ENCODE results near the gene LONP2. TPM values are rescaled to one million over a fixed set of nuclear protein-coding genes. Genes with fewer than 3 reads are reported as not detected.

LONP2 gene
- total and polyA plus RNA-seq, 9 of the 15 experiments (the other 6 are each of a cell fraction or from before 2014, with no cell fraction given): 8.1 to 41.2 (median 25.6) TPM

DNA sequence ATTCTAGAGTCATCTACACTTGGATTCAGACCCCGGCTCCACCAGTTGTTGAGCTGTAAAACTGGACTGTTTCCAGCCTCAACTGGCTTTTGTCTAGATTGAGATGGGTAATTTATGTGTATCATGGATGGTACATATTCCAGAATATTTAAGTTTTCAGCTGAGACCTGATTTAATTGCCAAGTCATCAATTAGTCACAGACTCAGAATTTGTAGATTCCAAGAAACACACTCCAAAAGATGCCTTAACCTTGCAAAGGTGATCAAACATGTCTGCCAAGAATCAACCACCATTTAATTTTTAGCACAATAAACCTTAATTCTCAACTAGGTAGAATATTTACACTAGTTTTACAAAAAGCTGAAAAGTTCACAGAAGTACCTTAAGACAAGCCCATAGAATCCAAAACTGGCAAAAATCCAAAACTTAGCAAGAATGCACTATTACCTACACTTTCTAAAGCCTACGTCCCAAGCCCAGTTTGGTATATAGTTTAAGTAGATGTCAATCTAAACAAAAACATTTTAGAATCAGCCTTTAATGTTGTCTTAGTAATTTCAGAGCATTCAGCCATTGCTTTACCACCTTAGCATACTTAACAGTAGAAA is 123.4 kb downstream of the LONP2 start (continued):
- TF ChIP-seq KLF13 (tag; IDR thresholded peaks at IDR 0.05; ENCODE audit: borderline replicate concordance, low read depth) (no peak), ZNF75A (CRISPR knock-in tag; IDR thresholded peaks at IDR 0.05) (no peak), ETV1 (tag; conservative IDR thresholded peaks at IDR 0.05; ENCODE audit: low read depth) (no peak), ZNF133 (CRISPR knock-in tag; IDR thresholded peaks at IDR 0.05) (no peak), ZNF384 (IDR thresholded peaks at IDR 0.05; ENCODE audit: low read depth, low read length) (no peak), ZNF785 (CRISPR knock-in tag; IDR thresholded peaks at IDR 0.05) (no peak), YBX1 (IDR thresholded peaks at IDR 0.05) (no peak), SUPT5H (IDR thresholded peaks at IDR 0.05) (no peak), ZNF316 (IDR thresholded peaks at IDR 0.05) (peak; percentile 98), CREBBP (IDR thresholded peaks at IDR 0.05; ENCODE audit: low read depth, low read length) (no peak), ZFP1 (CRISPR knock-in tag; IDR thresholded peaks at IDR 0.05) (no peak)
- TF ChIP-seq, protein P1, sequence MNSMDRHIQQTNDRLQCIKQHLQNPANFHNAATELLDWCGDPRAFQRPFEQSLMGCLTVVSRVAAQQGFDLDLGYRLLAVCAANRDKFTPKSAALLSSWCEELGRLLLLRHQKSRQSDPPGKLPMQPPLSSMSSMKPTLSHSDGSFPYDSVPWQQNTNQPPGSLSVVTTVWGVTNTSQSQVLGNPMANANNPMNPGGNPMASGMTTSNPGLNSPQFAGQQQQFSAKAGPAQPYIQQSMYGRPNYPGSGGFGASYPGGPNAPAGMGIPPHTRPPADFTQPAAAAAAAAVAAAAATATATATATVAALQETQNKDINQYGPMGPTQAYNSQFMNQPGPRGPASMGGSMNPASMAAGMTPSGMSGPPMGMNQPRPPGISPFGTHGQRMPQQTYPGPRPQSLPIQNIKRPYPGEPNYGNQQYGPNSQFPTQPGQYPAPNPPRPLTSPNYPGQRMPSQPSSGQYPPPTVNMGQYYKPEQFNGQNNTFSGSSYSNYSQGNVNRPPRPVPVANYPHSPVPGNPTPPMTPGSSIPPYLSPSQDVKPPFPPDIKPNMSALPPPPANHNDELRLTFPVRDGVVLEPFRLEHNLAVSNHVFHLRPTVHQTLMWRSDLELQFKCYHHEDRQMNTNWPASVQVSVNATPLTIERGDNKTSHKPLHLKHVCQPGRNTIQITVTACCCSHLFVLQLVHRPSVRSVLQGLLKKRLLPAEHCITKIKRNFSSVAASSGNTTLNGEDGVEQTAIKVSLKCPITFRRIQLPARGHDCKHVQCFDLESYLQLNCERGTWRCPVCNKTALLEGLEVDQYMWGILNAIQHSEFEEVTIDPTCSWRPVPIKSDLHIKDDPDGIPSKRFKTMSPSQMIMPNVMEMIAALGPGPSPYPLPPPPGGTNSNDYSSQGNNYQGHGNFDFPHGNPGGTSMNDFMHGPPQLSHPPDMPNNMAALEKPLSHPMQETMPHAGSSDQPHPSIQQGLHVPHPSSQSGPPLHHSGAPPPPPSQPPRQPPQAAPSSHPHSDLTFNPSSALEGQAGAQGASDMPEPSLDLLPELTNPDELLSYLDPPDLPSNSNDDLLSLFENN (IDR thresholded peaks at IDR 0.05; ENCODE audit: low read depth in 2 of 2, low read length in 2 of 2): no peak
- TF ChIP-seq, protein P2, sequence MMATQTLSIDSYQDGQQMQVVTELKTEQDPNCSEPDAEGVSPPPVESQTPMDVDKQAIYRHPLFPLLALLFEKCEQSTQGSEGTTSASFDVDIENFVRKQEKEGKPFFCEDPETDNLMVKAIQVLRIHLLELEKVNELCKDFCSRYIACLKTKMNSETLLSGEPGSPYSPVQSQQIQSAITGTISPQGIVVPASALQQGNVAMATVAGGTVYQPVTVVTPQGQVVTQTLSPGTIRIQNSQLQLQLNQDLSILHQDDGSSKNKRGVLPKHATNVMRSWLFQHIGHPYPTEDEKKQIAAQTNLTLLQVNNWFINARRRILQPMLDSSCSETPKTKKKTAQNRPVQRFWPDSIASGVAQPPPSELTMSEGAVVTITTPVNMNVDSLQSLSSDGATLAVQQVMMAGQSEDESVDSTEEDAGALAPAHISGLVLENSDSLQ (IDR thresholded peaks at IDR 0.05): no peak
- TF ChIP-seq, protein P3, sequence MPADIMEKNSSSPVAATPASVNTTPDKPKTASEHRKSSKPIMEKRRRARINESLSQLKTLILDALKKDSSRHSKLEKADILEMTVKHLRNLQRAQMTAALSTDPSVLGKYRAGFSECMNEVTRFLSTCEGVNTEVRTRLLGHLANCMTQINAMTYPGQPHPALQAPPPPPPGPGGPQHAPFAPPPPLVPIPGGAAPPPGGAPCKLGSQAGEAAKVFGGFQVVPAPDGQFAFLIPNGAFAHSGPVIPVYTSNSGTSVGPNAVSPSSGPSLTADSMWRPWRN (IDR thresholded peaks at IDR 0.05; ENCODE audit: low read depth): no peak
- TF ChIP-seq, protein P4, sequence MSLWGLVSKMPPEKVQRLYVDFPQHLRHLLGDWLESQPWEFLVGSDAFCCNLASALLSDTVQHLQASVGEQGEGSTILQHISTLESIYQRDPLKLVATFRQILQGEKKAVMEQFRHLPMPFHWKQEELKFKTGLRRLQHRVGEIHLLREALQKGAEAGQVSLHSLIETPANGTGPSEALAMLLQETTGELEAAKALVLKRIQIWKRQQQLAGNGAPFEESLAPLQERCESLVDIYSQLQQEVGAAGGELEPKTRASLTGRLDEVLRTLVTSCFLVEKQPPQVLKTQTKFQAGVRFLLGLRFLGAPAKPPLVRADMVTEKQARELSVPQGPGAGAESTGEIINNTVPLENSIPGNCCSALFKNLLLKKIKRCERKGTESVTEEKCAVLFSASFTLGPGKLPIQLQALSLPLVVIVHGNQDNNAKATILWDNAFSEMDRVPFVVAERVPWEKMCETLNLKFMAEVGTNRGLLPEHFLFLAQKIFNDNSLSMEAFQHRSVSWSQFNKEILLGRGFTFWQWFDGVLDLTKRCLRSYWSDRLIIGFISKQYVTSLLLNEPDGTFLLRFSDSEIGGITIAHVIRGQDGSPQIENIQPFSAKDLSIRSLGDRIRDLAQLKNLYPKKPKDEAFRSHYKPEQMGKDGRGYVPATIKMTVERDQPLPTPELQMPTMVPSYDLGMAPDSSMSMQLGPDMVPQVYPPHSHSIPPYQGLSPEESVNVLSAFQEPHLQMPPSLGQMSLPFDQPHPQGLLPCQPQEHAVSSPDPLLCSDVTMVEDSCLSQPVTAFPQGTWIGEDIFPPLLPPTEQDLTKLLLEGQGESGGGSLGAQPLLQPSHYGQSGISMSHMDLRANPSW (CRISPR knock-in tag; IDR thresholded peaks at IDR 0.05): no peak
- TF ChIP-seq, protein P5, sequence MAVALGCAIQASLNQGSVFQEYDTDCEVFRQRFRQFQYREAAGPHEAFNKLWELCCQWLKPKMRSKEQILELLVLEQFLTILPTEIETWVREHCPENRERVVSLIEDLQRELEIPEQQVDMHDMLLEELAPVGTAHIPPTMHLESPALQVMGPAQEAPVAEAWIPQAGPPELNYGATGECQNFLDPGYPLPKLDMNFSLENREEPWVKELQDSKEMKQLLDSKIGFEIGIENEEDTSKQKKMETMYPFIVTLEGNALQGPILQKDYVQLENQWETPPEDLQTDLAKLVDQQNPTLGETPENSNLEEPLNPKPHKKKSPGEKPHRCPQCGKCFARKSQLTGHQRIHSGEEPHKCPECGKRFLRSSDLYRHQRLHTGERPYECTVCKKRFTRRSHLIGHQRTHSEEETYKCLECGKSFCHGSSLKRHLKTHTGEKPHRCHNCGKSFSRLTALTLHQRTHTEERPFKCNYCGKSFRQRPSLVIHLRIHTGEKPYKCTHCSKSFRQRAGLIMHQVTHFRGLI (CRISPR knock-in tag; IDR thresholded peaks at IDR 0.05): no peak
- TF ChIP-seq, protein P6, sequence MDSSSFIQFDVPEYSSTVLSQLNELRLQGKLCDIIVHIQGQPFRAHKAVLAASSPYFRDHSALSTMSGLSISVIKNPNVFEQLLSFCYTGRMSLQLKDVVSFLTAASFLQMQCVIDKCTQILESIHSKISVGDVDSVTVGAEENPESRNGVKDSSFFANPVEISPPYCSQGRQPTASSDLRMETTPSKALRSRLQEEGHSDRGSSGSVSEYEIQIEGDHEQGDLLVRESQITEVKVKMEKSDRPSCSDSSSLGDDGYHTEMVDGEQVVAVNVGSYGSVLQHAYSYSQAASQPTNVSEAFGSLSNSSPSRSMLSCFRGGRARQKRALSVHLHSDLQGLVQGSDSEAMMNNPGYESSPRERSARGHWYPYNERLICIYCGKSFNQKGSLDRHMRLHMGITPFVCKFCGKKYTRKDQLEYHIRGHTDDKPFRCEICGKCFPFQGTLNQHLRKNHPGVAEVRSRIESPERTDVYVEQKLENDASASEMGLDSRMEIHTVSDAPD (CRISPR knock-in tag; IDR thresholded peaks at IDR 0.05): no peak
